ENCODE data around the gene DDHD1. TPM values are rescaled to one million over a fixed set of nuclear protein-coding genes. Genes with fewer than 3 reads are reported as not detected.

DDHD1 gene
- total RNA-seq, 6 experiments from 2014 or later, result 2.7 to 8.4 (median 6.0) TPM

DNA sequence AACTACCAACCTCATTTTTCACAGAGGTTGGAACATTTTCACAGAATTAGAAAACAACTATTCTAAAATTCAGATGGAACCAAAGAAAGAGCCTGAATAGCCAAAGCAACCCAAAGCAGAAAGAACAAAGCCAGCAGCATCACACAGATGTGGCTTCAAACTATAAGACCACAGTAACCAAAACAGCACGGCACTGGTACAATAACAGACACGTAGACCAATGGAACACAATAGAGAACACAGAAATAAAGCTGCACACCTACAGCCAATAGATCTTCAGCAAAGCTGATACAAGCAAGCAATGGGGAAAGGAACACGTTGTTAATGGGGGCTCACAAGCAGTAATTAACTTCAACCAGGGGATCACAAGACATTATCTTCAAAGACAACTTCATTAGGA, 114.5 kb downstream of the DDHD1 start:
- ATAC-seq, result no peak
- Histone ChIP-seq H3K4me1 (peaks cover 0 to 17% (median 4%) of the 10 kb centered on the region in 4 donors), H3K27me3 (no peaks in the 10 kb centered on the region), H3K27ac (no peak overlapping the region), H3K36me3 (no peaks in the 10 kb centered on the region), H3K4me3 (no peak overlapping the region), H3K9me3 (no peaks in the 10 kb centered on the region)
- intact Hi-C loops (cut with DNase I), result no loop called here
- DNase-seq, result no peak
- no peak for TF ChIP-seq POLR2A (IDR thresholded peaks at IDR 0.05)
- TF ChIP-seq, protein P1, sequence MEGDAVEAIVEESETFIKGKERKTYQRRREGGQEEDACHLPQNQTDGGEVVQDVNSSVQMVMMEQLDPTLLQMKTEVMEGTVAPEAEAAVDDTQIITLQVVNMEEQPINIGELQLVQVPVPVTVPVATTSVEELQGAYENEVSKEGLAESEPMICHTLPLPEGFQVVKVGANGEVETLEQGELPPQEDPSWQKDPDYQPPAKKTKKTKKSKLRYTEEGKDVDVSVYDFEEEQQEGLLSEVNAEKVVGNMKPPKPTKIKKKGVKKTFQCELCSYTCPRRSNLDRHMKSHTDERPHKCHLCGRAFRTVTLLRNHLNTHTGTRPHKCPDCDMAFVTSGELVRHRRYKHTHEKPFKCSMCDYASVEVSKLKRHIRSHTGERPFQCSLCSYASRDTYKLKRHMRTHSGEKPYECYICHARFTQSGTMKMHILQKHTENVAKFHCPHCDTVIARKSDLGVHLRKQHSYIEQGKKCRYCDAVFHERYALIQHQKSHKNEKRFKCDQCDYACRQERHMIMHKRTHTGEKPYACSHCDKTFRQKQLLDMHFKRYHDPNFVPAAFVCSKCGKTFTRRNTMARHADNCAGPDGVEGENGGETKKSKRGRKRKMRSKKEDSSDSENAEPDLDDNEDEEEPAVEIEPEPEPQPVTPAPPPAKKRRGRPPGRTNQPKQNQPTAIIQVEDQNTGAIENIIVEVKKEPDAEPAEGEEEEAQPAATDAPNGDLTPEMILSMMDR (IDR thresholded peaks at IDR 0.05), result no peak
- WGBS (ENCODE audit: insufficient coverage, low coverage, low lambda C conversion rate, missing lambda C conversion rate), result 90% methylated on average over 3 of the region's 3 CpGs

GRCh38 chr14:53037016-53037415, 116.1 kb downstream of the DDHD1 start:
- no peak for TF ChIP-seq POLR2A (IDR thresholded peaks at IDR 0.05)
- TF ChIP-seq, protein P1 (IDR thresholded peaks at IDR 0.05), result no peak
- 100% methylated on average over 1 of the region's 1 CpG for WGBS (ENCODE audit: insufficient coverage, low coverage, low lambda C conversion rate, missing lambda C conversion rate)
- Histone ChIP-seq H3K4me3 (no peak overlapping the region), H3K9me3 (no peaks in the 10 kb centered on the region), H3K27me3 (no peaks in the 10 kb centered on the region), H3K4me1 (peaks cover 0 to 14% (median under 1%) of the 10 kb centered on the region in 4 donors), H3K27ac (no peak overlapping the region), H3K36me3 (no peaks in the 10 kb centered on the region)
- ATAC-seq (no peak), DNase-seq (no peak)
- intact Hi-C loops (cut with DNase I), result no loop called here

DNA sequence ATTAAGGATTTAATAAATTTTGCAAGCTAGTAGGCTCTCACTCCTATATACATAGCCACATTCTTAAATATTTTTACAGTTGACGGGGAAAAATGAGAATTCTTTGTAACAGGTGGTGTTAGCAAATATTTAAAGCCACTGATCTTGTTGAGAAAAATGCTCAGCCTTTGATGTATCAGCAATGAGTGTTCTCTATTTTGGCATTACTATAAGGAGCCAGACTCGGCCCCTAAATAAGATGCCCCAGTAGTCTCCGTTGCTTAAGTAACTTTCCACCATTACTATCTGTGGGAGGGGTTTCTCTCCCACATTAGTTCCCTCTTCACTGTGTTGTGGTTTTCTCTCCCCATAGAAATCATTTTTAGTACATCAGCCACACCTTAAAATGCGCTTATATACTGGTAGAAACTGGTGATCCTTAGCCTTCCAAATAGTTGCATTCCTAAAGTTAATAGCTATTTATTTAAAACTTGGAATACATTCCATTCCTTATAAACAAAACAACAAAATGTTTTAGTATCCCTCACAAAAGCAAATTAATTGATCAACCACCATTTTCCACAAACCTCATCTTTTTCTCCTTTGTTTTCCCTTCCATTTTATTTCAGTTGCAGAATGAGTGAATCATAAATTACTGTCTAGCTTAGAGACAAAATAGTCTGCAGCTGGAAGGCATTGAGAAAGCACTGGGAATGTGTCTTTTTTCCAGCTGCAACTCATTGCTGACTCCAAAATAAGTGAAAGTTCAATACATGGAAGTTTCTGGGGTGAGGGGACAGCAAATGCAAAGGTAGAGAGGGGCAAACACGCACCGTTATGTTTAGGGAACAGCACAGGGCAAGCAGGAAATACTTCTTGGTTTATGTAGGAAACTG, 117.5 kb downstream of the DDHD1 start:
- ATAC-seq (no peak), DNase-seq (no peak)
- H3K27me3 ChIP-seq, result no peaks in the 10 kb centered on the region
- intact Hi-C loops (cut with DNase I), result no loop called here
- H3K9me3 ChIP-seq, result no peaks in the 10 kb centered on the region
- no peaks in the 10 kb centered on the region for H3K36me3 ChIP-seq
- TF ChIP-seq POLR2A (IDR thresholded peaks at IDR 0.05), result no peak
- TF ChIP-seq, protein P1 (IDR thresholded peaks at IDR 0.05), result no peak
- H3K4me3 ChIP-seq, result no peak overlapping the region
- no peak overlapping the region for H3K27ac ChIP-seq
- 86% methylated on average over 6 of the region's 6 CpGs for WGBS (ENCODE audit: insufficient coverage, low coverage, low lambda C conversion rate, missing lambda C conversion rate)
- peaks cover 0 to 9% (median 3%) of the 10 kb centered on the region in 4 donors for H3K4me1 ChIP-seq

- 87% methylated on average over 3 of the region's 3 CpGs for WGBS (ENCODE audit: insufficient coverage, low coverage, low lambda C conversion rate, missing lambda C conversion rate)
- no peak for TF ChIP-seq POLR2A (IDR thresholded peaks at IDR 0.05)
- TF ChIP-seq, protein P1 (IDR thresholded peaks at IDR 0.05), result no peak
- H3K4me3 ChIP-seq, result no peak overlapping the region
- peaks cover 0 to 9% (median 3%) of the 10 kb centered on the region in 4 donors for H3K4me1 ChIP-seq
- no peak overlapping the region for H3K27ac ChIP-seq
- intact Hi-C loops (cut with DNase I), result no loop called here
- no peak for ATAC-seq
- no peaks in the 10 kb centered on the region for H3K9me3 ChIP-seq
- no peaks in the 10 kb centered on the region for H3K27me3 ChIP-seq
- no peak for DNase-seq
- no peaks in the 10 kb centered on the region for H3K36me3 ChIP-seq
Observed at GRCh38 chr14:53034688-53035230, 118.4 kb downstream of the DDHD1 start.

Measured in right lobe of liver (tissue), 6 donors.